Left forelimb (tissue), 1 donor: ENCODE data around the gene POU2F1.

Experiments used
- DNase-seq: peaks from one replicate; pipeline ENCODE4 v3.0.0-alpha.2; 2018; ENCODE audit warnings: low spot score

Gene POU2F1

GRCh38 chr1:167423684-167424619 lies 203.3 kb downstream of the POU2F1 start:
- DNase-seq: no peak

GRCh38 chr1:167425482-167425881 lies 204.8 kb downstream of the POU2F1 start:
- DNase-seq: no peak

- no peak for DNase-seq
Observed at GRCh38 chr1:167426716-167427115, 206.0 kb downstream of the POU2F1 start.

- DNase-seq: no peak
Observed at GRCh38 chr1:167427848-167428247, 207.2 kb downstream of the POU2F1 start.

GRCh38 chr1:167428395-167428794 lies 207.7 kb downstream of the POU2F1 start:
- no peak for DNase-seq

GRCh38 chr1:167429612-167430011 lies 208.9 kb downstream of the POU2F1 start:
- no peak for DNase-seq

GRCh38 chr1:167430134-167430848 lies 209.6 kb downstream of the POU2F1 start:
- no peak for DNase-seq

- DNase-seq: no peak
Observed at GRCh38 chr1:167430849-167431242, 210.2 kb downstream of the POU2F1 start.

GRCh38 chr1:167431261-167431908 lies 210.7 kb downstream of the POU2F1 start:
- DNase-seq: no peak

GRCh38 chr1:167431909-167432650 lies 211.4 kb downstream of the POU2F1 start:
- no peak for DNase-seq

GRCh38 chr1:167432780-167433179 lies 212.1 kb downstream of the POU2F1 start:
- no peak for DNase-seq

GRCh38 chr1:167433884-167434283 lies 213.2 kb downstream of the POU2F1 start:
- DNase-seq: no peak

- DNase-seq: no peak
Observed at GRCh38 chr1:167434306-167434705, 213.6 kb downstream of the POU2F1 start.

GRCh38 chr1:167435484-167435883 lies 214.8 kb downstream of the POU2F1 start:
- no peak for DNase-seq

GRCh38 chr1:167438171-167439138 lies 217.8 kb downstream of the POU2F1 start:
- DNase-seq: no peak

GRCh38 chr1:167439301-167439988 lies 218.8 kb downstream of the POU2F1 start:
- DNase-seq: no peak

GRCh38 chr1:167440345-167440744 lies 219.7 kb downstream of the POU2F1 start:
- no peak for DNase-seq

GRCh38 chr1:167440776-167441175 lies 220.1 kb downstream of the POU2F1 start:
- no peak for DNase-seq

GRCh38 chr1:167441222-167441621 lies 220.5 kb downstream of the POU2F1 start:
- DNase-seq: no peak
